Myocyte (in vitro differentiated cells): ENCODE measurements around the gene GZF1. TPM values are rescaled to one million over a fixed set of nuclear protein-coding genes. Genes with fewer than 3 reads are reported as not detected.

Experiments
- DNase-seq: peaks from one replicate; pipeline ENCODE4 v3.0.0-alpha.2; 2012; ENCODE audit warnings: low read depth
- polyA plus RNA-seq: library from polyadenylated mRNA; unstranded; fragments of >200 nt; gene quantifications from one replicate; pipeline ENCODE4 v1.2.1, GENCODE V29; 2012; ENCODE audit warnings: missing spikeins
- total RNA-seq: library from RNA; depleted of rRNA; stranded (reverse); fragments of >200 nt; gene quantifications from 2 replicates; pipeline ENCODE4 v1.2.3, GENCODE V29; 2014

The GZF1 gene
- 20.6 and 27.8 TPM in 2 replicates for total RNA-seq
- 12.7 TPM for polyA plus RNA-seq

DNA sequence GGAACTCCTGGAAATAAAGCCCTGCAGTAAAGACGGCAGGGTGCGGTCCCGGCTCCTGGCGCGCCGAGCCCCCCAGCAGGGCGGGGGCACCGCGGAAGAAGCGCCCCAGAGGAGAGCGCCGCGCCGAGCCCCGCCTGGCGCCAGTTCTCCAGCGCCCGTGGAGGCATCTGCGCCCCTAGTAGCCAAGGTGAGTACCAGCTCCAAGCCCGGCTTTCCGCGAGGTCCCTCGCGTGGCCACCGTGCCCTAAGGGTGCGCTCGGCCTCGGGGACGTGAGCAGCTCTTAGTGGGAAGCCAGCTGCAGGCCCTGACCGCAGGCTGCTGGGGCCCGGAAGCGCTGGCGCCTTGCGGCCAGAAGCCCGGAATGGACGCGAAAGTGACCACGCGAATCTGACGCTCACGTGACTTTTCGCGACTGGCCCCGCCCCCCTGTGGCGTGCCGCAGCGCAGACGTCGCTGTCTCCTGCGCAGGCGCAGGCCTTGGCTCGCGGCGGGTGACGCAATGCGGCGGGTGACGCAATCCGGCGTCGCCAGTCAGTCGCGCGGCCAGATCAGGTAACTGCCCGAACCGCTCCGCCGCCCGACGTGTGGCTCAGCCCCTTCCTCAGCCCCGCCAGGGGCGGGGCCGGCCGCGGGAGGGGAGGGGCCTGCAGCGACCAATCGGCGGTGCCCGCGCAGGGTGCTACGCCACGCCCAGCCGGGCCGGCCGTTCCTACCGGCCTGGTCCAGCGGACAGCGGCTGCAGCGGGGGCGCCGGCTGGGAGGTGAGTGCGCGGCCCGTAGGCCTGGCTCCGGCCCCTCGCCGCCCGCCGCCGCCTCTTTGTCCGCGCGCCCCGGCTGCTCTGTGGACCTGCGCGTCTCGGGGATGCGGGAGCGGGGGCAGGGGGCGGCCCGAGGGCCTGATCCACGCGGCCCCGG lies at the start of gene GZF1:
TSS of gene GZF1 (plus strand) at position 707 of the 916 bp plus-strand sequence. CDS start 2,202 bp downstream, outside the sequence.
- peak; percentile 98 for DNase-seq

DNA sequence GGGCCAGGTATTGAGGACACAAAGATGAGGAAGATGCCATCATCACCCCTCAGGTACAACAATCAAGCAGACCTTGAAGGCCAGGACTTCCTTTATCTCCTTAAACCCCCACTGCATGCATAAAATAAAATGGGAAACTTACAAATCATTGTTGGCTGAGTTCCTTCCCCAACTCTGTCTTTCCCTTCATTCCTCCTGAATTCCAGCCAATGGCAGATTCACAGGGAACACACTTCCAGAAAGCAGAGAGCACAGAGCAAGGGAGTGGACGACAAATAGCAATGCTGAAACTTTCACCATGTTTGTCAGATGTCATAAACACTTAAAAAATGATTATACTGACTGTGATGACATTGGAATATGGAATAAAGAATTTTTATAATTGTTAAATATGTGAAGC lies 48.7 kb upstream of the GZF1 start:
- DNase-seq: no peak

DNA sequence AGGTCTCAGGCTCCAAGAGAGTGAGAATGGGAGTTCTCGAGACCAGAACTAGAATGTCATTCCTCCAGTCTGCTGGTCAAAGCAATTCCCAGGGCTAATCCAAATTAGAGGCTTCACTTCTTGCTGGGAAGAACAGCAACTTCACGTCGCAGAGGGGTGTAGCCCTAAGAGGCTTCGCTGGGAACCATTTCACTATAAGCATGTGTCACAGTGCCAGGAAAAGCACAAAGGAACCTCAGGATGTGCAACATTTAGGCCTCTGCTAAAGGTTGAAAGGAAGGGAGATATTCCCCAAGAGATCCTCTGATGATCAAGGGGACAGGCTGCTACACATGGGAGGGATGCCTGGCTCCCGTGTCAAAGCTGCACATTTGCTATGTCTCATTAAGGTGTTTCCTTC lies 47.3 kb upstream of the GZF1 start:
- no peak for DNase-seq

DNA sequence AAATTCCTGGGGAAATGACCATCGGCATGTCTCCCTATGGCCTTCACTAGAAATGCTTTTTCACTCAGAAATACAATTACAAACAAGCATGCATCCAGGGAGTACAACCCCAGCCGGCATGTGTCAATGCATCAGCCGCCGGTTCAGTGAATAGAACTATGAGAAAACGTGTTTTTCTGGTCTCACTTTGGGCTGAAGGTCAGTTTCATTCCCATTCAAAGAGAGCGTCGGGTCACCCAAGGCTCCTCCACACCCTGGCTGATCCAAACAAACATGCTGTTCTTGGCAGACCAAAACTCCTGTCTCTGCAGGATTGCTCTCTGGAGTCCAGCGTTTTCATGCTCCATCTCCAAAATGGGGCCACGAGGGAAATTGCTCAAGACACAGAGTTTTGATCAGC lies 46.9 kb upstream of the GZF1 start:
- no peak for DNase-seq

DNA sequence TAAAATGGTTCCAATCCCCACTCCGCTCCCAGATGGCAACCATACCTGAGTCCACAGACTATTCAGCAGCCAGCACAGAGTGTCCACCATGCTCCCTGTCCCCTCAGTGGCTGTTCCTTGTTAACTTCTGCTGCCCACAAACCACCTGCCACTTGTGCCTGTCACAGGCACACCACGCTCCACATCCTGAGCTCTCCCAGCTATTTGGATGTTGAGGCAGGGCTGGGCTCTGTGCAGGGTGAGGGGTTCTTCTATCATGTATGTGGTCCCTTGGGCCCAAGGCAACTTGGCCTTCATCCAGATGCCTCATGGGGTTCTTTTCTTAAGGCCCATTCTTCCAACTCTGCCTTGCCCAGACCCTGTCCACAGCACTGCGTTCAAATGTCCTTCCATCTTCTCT lies 45.4 kb upstream of the GZF1 start:
- DNase-seq: no peak

DNA sequence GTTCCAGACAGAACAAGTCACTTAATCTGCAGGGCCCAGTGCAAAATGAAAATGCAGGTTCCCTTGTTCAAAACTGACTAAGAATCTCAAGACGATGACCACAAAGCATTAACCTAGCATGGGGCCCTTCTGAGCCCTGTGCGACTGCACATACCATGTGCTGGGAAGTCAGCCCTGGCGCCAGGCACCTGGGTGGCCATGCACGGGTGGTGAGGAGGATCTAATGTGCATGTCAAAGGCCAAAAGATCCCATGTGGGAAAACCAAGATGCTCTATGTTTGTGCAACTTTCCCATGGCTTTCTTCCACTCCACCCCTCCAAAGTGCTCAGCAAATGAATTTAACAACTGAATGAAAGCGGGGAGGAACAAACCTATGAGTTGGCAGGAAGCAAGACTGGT lies 44.9 kb upstream of the GZF1 start:
- DNase-seq: no peak

DNA sequence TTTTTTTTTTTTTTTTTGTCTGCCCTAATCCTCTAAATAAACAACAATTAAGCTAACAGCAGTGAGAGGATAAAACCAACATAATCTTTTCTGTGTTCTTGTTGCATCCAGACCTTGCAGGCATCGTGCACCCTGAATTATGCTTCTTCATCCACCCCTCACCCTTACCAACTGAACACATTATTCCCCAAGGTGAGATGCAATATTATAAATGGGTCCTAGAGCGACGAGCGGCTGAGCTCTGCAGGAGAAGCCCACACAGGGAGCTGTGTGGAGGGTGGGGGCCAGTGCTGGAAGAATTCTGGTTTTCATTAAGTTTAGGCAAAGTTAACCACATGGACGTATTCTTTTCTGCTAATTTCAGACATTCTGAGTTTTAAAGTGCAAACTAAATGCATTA lies 43.6 kb upstream of the GZF1 start:
- no peak for DNase-seq

DNA sequence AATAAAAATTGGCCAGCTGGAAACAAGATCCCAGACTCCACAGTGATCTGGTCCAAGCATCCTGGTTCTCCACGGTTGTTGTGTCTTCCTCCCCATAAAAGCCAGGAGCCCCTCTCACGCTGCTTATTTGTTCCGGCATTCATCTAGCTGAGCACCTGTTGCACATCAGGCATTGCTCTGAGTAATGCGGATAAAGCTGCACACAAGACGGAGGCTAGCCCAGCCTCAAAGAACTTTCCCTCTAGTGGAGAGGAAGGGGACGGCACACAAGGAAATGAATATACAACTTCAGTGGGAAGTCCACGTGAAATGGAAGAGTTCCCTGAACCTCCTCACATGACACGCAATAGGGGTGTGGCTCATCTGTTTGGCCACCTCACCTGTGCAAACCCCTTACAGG lies 41.7 kb upstream of the GZF1 start:
- peak; percentile 70 for DNase-seq

DNA sequence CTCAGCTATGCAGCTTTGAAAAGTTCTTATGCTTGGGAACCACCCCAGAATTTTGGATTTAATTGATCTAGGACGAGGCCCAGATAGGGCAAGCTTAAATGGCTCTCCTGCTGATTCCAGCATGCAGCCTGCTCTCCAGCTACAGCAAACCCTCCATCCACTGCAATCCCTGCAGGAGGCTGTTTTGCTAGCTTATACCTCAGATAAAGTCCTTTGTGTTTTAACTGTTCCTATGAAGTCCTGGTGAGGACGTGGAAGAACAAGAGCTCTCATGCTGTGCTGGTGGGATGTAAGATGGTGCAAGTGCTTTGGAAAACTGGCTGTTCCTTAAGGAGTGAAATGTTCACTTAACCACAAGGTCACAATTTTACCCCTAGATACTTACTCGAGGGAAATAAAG lies 36.9 kb upstream of the GZF1 start:
- no peak for DNase-seq

DNA sequence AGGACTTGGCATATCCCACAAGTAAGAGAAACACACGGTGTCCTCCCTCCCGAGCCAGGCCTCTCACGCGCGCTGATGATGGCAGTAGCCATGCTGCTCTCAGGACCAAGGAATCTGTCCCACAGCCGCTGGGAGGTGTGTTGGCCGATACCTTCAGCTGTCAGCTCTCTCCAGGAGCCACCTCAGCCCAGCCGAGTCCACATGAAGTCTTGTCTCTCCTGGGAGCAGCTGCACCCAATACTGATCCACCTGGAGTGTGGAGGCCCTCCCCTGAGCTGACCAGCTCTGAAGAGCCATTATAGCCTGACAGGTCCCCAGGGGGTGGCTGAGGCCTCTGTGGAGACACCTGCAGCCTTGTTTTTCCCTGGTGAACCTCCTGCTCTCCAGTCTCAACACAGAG lies 35.2 kb upstream of the GZF1 start:
- DNase-seq: no peak

DNA sequence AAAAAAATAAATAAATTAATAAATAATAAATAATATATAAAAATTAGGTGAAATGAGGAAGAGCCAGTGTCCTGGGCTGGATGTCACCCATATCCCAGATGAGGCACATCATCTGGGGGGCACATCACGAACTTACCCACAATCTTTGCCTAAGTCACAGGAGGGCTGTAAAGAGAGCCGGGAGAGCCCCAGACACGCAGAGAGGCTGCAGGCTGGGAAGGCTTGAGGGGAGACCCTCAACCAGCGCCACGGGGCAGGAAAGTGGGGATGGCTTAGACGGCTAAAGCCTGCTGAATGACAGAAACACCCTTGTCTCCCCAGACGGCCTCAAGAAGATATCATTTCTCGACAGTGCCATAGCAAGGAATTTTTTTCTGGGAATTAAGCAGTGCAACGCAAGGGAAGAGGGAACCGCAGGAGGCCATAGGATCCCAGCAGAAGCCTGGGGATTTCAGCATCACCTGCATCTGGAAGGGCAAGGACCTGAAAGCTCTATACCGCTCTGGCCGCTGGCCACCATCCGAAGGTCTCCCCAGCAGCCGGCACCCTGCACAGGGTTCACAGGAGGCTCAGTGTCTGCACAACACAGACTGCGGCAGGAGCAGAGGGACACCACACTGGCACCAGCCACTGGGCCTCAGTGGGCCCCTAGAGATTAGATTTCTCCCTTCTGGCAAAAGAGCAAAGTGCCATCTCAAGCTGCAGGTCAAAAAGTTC lies 34.2 kb upstream of the GZF1 start:
- no peak for DNase-seq

DNA sequence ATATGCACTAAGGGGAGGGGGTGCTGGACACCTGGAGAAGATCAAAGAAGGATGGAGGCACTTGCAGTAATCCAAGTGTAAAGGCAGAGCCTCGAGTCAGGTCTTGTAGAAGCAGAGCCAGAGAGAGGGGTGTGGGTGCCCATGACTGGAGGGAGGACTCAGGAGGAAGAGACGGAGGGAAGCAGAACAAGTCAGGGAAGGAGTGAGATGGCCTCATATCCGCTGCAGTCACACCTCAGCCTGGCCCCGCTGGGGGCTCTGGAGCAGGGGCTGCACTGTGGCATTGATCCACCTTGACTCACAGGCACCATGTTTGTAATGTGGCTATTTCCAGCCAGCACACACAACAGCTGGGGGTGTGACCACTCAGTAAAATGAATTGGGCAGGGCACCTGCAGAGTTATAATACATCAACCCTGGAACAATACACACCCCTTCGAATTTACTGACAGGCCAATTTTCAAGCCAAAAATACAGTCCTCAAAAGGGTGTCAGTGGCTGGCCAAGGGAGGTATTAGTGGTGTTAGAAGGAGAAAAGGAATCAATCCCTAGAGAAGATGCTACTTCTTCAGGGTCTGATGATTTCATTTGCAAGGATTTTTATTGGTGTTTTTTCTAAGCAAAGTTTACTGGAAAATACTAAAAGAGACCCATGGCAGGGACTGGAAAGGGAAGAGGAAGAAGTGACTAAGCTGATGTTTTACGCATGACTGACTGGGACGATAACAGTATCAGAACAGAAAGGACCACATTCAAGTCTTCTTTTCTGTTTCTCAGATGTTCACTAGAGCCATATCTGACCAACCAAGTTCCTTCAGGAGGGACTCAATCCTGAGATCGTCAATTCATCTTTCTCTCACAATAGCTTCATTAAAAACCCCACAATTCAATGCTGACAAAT lies 30.3 kb upstream of the GZF1 start:
- peak; percentile 35 for DNase-seq

DNA sequence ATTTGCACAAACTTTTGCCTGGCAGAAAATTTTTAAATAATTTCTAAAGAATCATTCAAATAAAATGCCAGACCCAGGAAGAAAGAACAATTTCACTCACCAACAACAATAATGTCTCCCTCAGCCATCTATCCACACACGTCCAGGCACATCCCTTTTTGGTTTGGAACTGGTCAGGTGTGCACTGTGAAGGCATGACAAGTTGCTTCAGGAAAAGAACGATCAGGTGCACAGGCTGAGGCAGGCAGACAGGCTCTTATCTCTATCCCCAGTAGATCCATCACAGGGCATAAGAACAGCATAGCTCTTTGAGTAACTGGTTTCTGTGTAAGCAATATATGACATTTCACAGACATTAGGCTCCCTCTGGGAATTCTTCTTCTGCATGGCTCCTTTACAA lies 29.5 kb upstream of the GZF1 start:
- no peak for DNase-seq

DNA sequence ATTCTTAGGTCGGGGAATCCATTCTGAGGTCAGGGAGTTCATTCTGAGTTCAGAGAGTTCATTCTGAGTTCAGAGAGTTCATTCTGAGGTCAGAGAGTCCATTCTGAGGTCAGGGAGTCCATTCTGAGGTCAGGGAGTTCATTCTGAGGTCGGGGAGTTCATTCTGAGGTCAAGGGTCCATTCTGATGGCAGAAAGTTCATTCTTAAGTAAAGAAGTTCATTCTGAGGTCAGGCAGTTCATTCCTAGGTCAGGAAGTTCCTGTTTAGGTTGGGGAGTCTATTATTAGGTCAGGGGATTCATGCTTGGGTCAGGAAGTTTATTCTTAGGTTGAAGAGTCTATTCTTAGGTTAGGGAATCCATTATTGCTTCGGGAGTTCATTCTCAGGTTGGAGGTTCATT lies 27.9 kb upstream of the GZF1 start:
- no peak for DNase-seq

DNA sequence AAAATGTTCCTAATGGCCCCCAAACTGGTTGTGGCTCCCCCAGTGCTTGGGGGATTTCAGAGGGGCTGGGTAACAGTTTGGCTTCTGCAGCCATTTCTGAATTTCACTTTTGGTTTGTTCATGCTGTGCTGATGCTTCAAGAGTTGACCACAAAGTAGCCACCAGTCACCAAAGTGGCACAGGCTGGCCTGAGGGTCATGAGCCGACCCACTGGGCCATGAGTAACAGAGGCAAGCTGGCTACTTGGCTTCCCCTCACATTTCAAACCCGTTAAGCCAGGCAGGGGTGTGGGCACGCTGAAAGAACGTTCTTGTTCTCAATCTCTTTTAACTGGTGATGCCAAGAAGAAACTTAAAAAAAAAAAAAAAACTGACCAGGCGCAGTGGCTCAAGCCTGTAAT lies 26.5 kb upstream of the GZF1 start:
- peak; percentile 55 for DNase-seq

DNA sequence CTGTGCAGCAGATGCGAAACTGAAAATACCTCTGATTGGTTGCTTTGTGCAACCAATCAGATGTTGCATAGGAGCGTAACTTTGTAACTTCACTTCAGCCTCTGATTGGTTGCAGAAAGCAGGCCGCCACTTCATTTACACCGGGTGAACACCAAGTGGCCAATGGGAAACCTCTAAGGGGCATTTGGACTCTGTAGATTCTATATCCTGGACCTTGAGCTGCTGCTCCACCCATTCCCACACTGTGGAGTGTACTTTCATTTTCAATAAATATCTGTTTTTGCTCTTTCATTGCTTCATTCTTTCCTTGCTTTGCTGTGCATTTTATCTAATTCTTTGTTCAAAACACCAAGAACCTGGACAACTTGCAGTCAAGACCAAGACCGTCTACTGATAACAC lies 25.5 kb upstream of the GZF1 start:
- no peak for DNase-seq

DNA sequence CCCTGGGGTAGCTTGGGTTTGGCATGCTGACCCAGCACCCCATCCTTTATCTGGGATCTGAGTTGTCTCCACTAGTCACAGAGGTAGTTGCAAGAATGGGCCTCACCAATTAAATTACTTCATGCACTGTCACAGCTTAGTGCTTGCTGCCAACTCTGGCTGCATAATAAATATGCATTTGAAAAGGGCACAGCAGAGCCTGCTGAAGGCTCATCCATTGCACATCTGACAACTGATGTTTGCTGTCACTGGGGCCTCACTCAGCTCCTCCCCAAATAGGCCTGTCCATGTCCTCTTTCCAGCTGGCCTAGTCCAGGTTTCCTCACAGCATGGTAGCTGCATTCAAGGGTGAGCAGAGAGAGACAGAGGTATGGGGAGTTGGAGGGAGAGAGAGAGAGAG lies 24.7 kb upstream of the GZF1 start:
- no peak for DNase-seq

DNA sequence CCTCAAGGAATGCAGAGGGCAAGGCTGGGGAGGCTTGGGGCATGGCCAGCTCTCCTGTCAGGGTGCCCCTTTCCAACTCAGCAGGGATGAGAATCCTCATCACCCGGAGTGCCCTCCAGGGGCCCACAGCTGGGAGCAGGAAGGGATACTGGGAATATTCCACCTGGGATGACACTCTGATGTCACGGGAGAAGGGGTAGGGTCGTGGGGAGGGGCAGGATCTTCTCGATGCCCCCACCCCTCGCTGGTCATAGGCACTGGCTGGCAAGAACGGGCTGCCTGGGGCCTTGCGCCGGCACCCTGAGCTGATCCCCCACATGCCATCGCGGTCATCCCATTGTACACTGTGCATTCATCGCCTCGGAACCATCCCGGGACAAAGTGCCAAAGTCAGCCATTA lies 22.0 kb upstream of the GZF1 start:
- no peak for DNase-seq

DNA sequence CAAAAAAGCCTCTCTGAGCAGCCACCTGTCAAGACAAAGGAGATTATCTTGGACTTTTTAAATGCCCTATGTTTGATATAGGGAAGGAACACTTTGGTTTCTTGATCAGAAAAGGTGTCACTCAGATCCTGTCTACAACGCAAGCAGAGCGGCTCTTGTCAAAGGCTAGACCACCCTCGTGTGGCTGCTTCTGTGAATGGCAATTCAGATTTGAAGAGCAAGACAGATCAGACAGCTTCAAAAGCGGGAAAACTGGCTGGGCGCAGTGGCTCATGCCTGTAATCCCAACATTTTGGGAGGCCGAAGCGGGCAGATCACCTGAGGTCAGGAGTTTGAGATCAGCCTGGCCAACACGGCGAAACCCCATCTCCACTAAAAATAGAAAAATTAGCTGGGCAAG lies 21.5 kb upstream of the GZF1 start:
- DNase-seq: peak; percentile 77

DNA sequence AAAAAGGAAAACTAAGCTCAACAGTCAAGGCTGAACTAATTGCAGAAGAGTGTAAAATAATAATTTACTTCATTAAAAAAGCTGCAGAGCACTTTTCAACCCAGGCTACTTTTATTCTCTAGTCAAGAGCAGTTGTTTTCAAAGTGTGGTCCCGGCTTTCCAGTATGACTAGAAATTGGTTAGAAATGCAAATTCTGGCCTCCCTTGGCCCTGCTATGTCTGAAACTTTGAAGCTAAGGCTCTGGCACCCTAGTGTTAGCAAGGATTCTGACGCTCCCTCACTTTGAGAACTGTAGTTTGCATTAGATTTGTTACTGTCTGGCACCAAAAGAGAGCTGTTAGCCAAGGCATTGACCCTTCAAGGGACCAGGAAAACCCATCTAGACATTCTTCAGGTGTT lies 20.9 kb upstream of the GZF1 start:
- no peak for DNase-seq

DNA sequence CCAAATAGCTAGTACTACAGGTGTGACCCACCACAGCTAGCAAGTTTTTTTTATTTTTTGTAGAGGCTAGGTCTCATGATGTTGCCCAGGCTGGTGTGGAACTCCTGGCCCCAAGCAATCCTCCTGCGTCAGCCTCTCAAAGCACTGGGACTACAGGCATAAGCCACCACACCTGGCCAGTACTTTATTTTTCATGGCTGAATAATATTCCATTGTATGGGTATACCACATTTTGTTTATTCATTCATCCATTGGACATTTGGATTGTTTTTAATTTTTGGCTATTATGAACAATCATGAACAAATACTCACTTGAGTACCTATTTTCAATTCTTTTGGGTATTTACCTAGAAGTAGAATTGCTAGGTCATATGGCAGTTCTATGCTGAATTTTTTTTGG lies 18.4 kb upstream of the GZF1 start:
- no peak for DNase-seq

DNA sequence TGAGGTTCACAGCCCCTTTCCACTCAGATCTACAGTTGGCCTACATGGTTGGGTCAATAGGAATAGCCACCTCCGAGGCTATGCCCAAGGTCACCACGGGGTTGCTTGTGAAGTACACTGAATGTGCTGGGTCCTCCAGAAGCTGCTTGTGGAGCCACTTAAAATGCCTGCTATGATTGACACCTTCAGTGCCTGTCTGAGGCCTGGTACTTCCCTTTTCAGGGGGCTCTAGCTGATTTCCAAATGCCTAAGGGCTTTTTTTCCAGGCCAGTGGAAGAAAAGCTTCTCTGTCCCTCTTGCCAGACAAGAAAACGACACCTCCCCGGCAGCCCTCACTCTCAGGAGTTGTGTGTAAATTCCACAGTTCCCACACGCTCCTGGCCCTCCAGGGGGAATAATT lies 17.6 kb upstream of the GZF1 start:
- no peak for DNase-seq
